SU-DHL-6 (cell line): ENCODE data around the gene MKS1.

Experiments used
- EZH2phosphoT487 ChIP-seq: fragments of 200-600 bp; sonication (generic), shearing (Covaris generic); conservative IDR thresholded peaks from 2 replicates; pipeline ENCODE4 v1.6.1; 2018; ENCODE audit warnings: mild to moderate bottlenecking, antibody characterized with exemption, low read length, moderate library complexity, mixed read lengths
- TF ChIP-seq, protein P1 (sequence below): fragments of 200-600 bp; sonication (generic); IDR thresholded peaks from one replicate; pipeline ENCODE4 v1.5.1; 2017; ENCODE audit warnings: antibody characterized with exemption, mild to moderate bottlenecking, low read length, moderate library complexity; ENCODE audit not compliant: insufficient read depth, poor library complexity, severe bottlenecking

DNA sequence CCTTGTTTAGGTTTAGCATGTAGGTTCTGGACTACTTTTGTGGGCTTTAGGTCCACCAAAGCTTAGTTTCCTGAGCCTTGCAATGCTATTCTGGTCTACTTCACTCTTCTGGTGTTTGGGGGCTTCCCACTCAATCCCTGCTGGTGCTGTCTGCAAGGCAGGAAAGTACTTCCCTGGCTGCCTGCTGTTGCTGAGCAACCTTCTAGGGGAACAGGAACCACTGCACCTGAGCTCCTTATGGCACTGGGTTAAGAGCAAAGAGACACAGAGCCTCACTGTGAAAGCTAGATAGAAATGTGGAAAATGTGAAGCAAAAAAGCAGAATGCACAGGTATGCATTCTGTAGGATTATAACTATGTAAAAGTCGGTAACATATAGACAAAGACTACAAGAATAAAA lies 44.7 kb upstream of the MKS1 start:
- TF ChIP-seq, protein P1, sequence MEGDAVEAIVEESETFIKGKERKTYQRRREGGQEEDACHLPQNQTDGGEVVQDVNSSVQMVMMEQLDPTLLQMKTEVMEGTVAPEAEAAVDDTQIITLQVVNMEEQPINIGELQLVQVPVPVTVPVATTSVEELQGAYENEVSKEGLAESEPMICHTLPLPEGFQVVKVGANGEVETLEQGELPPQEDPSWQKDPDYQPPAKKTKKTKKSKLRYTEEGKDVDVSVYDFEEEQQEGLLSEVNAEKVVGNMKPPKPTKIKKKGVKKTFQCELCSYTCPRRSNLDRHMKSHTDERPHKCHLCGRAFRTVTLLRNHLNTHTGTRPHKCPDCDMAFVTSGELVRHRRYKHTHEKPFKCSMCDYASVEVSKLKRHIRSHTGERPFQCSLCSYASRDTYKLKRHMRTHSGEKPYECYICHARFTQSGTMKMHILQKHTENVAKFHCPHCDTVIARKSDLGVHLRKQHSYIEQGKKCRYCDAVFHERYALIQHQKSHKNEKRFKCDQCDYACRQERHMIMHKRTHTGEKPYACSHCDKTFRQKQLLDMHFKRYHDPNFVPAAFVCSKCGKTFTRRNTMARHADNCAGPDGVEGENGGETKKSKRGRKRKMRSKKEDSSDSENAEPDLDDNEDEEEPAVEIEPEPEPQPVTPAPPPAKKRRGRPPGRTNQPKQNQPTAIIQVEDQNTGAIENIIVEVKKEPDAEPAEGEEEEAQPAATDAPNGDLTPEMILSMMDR: no peak
- no peak for TF ChIP-seq EZH2phosphoT487
